ENCODE data around the gene SLC15A2. TPM values are rescaled to one million over a fixed set of nuclear protein-coding genes. Genes with fewer than 3 reads are reported as not detected.
A peak's percentile ranks its signal among the peaks of the same experiment; 100 is the strongest.
"Not testable (repeated sequence)": the region's sequence is repeated elsewhere in the genome, so short reads cannot be mapped to it uniquely, and the experiment has no call there.

SLC15A2 gene
- 0.79 and 0.86 TPM in 2 replicates for total RNA-seq (2014; rRNA removed; shearing (Covaris generic))

- no peak within 1 kb of the TSS for H3K27ac ChIP-seq
- H3K4me1 ChIP-seq, result no peaks in the 10 kb centered on the region
- no peaks in the 10 kb centered on the region for H3K27me3 ChIP-seq
- H3K4me3 ChIP-seq, result no peak within 1 kb of the TSS
- peak in 1 of 2 experiments; percentile 5 for DNase-seq
- H3K9me3 ChIP-seq (replicated peaks), result no peaks in the 10 kb centered on the region
- H3K36me3 ChIP-seq, result no peaks in the 10 kb centered on the region
Measured at GRCh38 chr3:121894301-121894990, at the start of gene SLC15A2. TSS of gene SLC15A2 (plus strand) at chr3:121894401. CDS start at chr3:121894477, 76 bp downstream.

GRCh38 chr3:121844892-121845291 is 49.3 kb upstream of the SLC15A2 start:
- no peak for DNase-seq
- no peaks in the 10 kb centered on the region for H3K4me1 ChIP-seq

GRCh38 chr3:121852256-121852655 is 41.9 kb upstream of the SLC15A2 start:
- Histone ChIP-seq H3K4me1 (no peaks in the 10 kb centered on the region), H3K4me3 (no peak overlapping the region), H3K27ac (no peak overlapping the region), H3K27me3 (no peaks in the 10 kb centered on the region), H3K9me3 (replicated peaks) (no peaks in the 10 kb centered on the region), H3K36me3 (peaks cover 2% of the 10 kb centered on the region; the same call in 1 of the 2 replicates)
- DNase-seq, result no peak

More at GRCh38 chr3:121844892-121845291, 49.3 kb upstream of the SLC15A2 start:
- no peak overlapping the region for H3K4me3 ChIP-seq
- no peaks in the 10 kb centered on the region for H3K9me3 ChIP-seq (replicated peaks)
- H3K27ac ChIP-seq, result no peak overlapping the region
- no peaks in the 10 kb centered on the region for H3K36me3 ChIP-seq
- H3K27me3 ChIP-seq, result no peaks in the 10 kb centered on the region

- H3K4me1 ChIP-seq, result no peaks in the 10 kb centered on the region
- peaks cover 7% of the 10 kb centered on the region; the same call in 1 of the 2 replicates for H3K36me3 ChIP-seq
- H3K9me3 ChIP-seq (replicated peaks), result 0 out of 2 replicates have a peak, but pooled peaks cover 2% of the 10 kb centered on the region
- H3K4me3 ChIP-seq, result no peak overlapping the region
- peak in 1 of 2 experiments; percentile 17 for DNase-seq
- no peak overlapping the region for H3K27ac ChIP-seq
- no peaks in the 10 kb centered on the region for H3K27me3 ChIP-seq
Measured at GRCh38 chr3:121855555-121855954, 38.6 kb upstream of the SLC15A2 start.

GRCh38 chr3:121857778-121858177 is 36.4 kb upstream of the SLC15A2 start:
- not testable (repeated sequence) for H3K4me1 ChIP-seq; DNase-seq; H3K27me3 ChIP-seq; H3K4me3 ChIP-seq; H3K9me3 ChIP-seq (replicated peaks); H3K27ac ChIP-seq; H3K36me3 ChIP-seq

GRCh38 chr3:121863247-121863646 is 31.0 kb upstream of the SLC15A2 start:
- H3K27ac ChIP-seq, H3K4me3 ChIP-seq: not testable (repeated sequence)

GRCh38 chr3:121863801-121864200 is 30.4 kb upstream of the SLC15A2 start:
- Histone ChIP-seq H3K27ac (no peak overlapping the region), H3K9me3 (replicated peaks) (no peaks in the 10 kb centered on the region), H3K4me1 (no peaks in the 10 kb centered on the region), H3K27me3 (no peaks in the 10 kb centered on the region), H3K36me3 (peaks cover 2% of the 10 kb centered on the region; the same call in 1 of the 2 replicates), H3K4me3 (no peak overlapping the region)
- DNase-seq, result no peak

More at GRCh38 chr3:121863247-121863646, 31.0 kb upstream of the SLC15A2 start:
- H3K9me3 ChIP-seq (replicated peaks); H3K27me3 ChIP-seq; H3K36me3 ChIP-seq; H3K4me1 ChIP-seq; DNase-seq: not testable (repeated sequence)

GRCh38 chr3:121869736-121870135 is 24.5 kb upstream of the SLC15A2 start:
- no peak overlapping the region for H3K27ac ChIP-seq
- H3K9me3 ChIP-seq (replicated peaks), result no peaks in the 10 kb centered on the region
- DNase-seq, result no peak
- H3K36me3 ChIP-seq, result peaks cover 6% of the 10 kb centered on the region
- no peaks in the 10 kb centered on the region for H3K27me3 ChIP-seq
- H3K4me3 ChIP-seq, result no peak overlapping the region
- no peaks in the 10 kb centered on the region for H3K4me1 ChIP-seq

- Histone ChIP-seq H3K27ac (no peak overlapping the region), H3K27me3 (no peaks in the 10 kb centered on the region), H3K4me3 (no peak overlapping the region), H3K36me3 (peaks cover 6% of the 10 kb centered on the region), H3K9me3 (replicated peaks) (no peaks in the 10 kb centered on the region), H3K4me1 (no peaks in the 10 kb centered on the region)
- no peak for DNase-seq
Measured at GRCh38 chr3:121870717-121871116, 23.5 kb upstream of the SLC15A2 start.

- no peak overlapping the region for H3K27ac ChIP-seq
- H3K4me3 ChIP-seq, result no peak overlapping the region
- H3K9me3 ChIP-seq (replicated peaks), result no peaks in the 10 kb centered on the region
- no peaks in the 10 kb centered on the region for H3K4me1 ChIP-seq
- H3K27me3 ChIP-seq, result no peaks in the 10 kb centered on the region
- DNase-seq, result no peak
- peaks cover 3% of the 10 kb centered on the region; the same call in 1 of the 2 replicates for H3K36me3 ChIP-seq
Measured at GRCh38 chr3:121871430-121871829, 22.8 kb upstream of the SLC15A2 start.

- Histone ChIP-seq H3K27me3 (no peaks in the 10 kb centered on the region), H3K4me1 (no peaks in the 10 kb centered on the region)
- no peak for DNase-seq
Measured at GRCh38 chr3:121878411-121878810, 15.8 kb upstream of the SLC15A2 start.

GRCh38 chr3:121883507-121883906 is 10.7 kb upstream of the SLC15A2 start:
- Histone ChIP-seq H3K27ac (no peak overlapping the region), H3K4me1 (no peaks in the 10 kb centered on the region), H3K27me3 (no peaks in the 10 kb centered on the region), H3K36me3 (no peaks in the 10 kb centered on the region), H3K9me3 (replicated peaks) (no peaks in the 10 kb centered on the region), H3K4me3 (no peak overlapping the region)
- DNase-seq, result peak in 1 of 2 experiments; percentile 25

More at GRCh38 chr3:121878411-121878810, 15.8 kb upstream of the SLC15A2 start:
- Histone ChIP-seq H3K36me3 (no peaks in the 10 kb centered on the region; the same call in 1 of the 2 replicates), H3K9me3 (replicated peaks) (no peaks in the 10 kb centered on the region), H3K4me3 (no peak overlapping the region), H3K27ac (no peak overlapping the region)

- Histone ChIP-seq H3K4me1 (no peaks in the 10 kb centered on the region), H3K4me3 (no peak overlapping the region), H3K27ac (no peak overlapping the region), H3K27me3 (no peaks in the 10 kb centered on the region), H3K9me3 (replicated peaks) (no peaks in the 10 kb centered on the region), H3K36me3 (no peaks in the 10 kb centered on the region)
- no peak for DNase-seq
Measured at GRCh38 chr3:121885386-121885785, 8.8 kb upstream of the SLC15A2 start.

- H3K4me3 ChIP-seq, result no peak overlapping the region
- no peaks in the 10 kb centered on the region for H3K4me1 ChIP-seq
- no peak overlapping the region for H3K27ac ChIP-seq
- no peaks in the 10 kb centered on the region for H3K9me3 ChIP-seq (replicated peaks)
- H3K36me3 ChIP-seq, result no peaks in the 10 kb centered on the region
- no peak for DNase-seq
- no peaks in the 10 kb centered on the region for H3K27me3 ChIP-seq
Measured at GRCh38 chr3:121895121-121895520, 920 bp downstream of the SLC15A2 start.

GRCh38 chr3:121895736-121896135 is 1.5 kb downstream of the SLC15A2 start:
- Histone ChIP-seq H3K4me1 (no peaks in the 10 kb centered on the region), H3K27me3 (no peaks in the 10 kb centered on the region), H3K9me3 (replicated peaks) (no peaks in the 10 kb centered on the region), H3K27ac (no peak overlapping the region), H3K4me3 (no peak overlapping the region), H3K36me3 (no peaks in the 10 kb centered on the region)
- peak in 1 of 2 experiments; percentile 6 for DNase-seq

GRCh38 chr3:121896823-121897222 is 2.6 kb downstream of the SLC15A2 start:
- no peak overlapping the region for H3K27ac ChIP-seq
- H3K4me3 ChIP-seq, result no peak overlapping the region
- H3K27me3 ChIP-seq, result no peaks in the 10 kb centered on the region
- H3K9me3 ChIP-seq (replicated peaks), result no peaks in the 10 kb centered on the region
- DNase-seq, result no peak
- no peaks in the 10 kb centered on the region for H3K36me3 ChIP-seq
- no peaks in the 10 kb centered on the region for H3K4me1 ChIP-seq

Data from SJCRH30 (cell line).